GM12874 (cell line): Measurements from ENCODE around the gene PEX11A.

Source experiments
- CTCF ChIP-seq: IDR thresholded peaks from 2 replicates; pipeline ENCODE4 v1.5.1; 2011; ENCODE audit warnings: low read depth, mild to moderate bottlenecking, control low read depth, low read length, moderate library complexity; ENCODE audit not compliant: insufficient read depth

Gene PEX11A

GRCh38 chr15:89668171-89668570, 22.4 kb downstream of the PEX11A start:
- no peak for TF ChIP-seq CTCF

- TF ChIP-seq CTCF: no peak
Observed at GRCh38 chr15:89667706-89667960, 22.9 kb downstream of the PEX11A start.

- TF ChIP-seq CTCF: no peak
Observed at GRCh38 chr15:89666858-89667705, 23.5 kb downstream of the PEX11A start.

GRCh38 chr15:89666184-89666857, 24.2 kb downstream of the PEX11A start:
- TF ChIP-seq CTCF: no peak

GRCh38 chr15:89665449-89666181, 24.9 kb downstream of the PEX11A start:
- no peak for TF ChIP-seq CTCF

GRCh38 chr15:89664441-89665350, 25.9 kb downstream of the PEX11A start:
- TF ChIP-seq CTCF: no peak
